H1 (cell line): ENCODE measurements around the gene KCNS3. TPM values are rescaled to one million over a fixed set of nuclear protein-coding genes. Genes with fewer than 3 reads are reported as not detected.

Experiments
- CTCF ChIA-PET: fragments of 300-600 bp; sonication (Branson Sonifier 250); formaldehyde crosslinking; loops from one replicate; lab custom pipeline; 2021; ENCODE audit not compliant: partially characterized antibody; lab: Charles Lee
- POLR2A ChIA-PET: fragments of 300-600 bp; sonication (Branson Sonifier 250); formaldehyde crosslinking; loops from one replicate; lab custom pipeline; 2021; ENCODE audit warnings: inconsistent platforms; ENCODE audit not compliant: partially characterized antibody; lab: Charles Lee
- DNase-seq, 2 experiments: peaks; one replicate each; pipeline versions ENCODE4 v3.0.0 to v3.0.0-alpha.2; 2010 to 2022; ENCODE audit warnings: low spot score in 2 of 2, low read depth in 1 of 2, mixed read lengths in 1 of 2
- FAIRE-seq: peaks from 2 replicates; lab custom pipeline; 2011; peaks lifted over from hg19 to GRCh38; lab: Jason Lieb, UNC
- H2AFZ ChIP-seq: 2 replicates; pipeline ENCODE4 v1.8.1; 2012; ENCODE audit warnings: low read length, inconsistent platforms
- H2AK5ac ChIP-seq: 2 replicates; pipeline ENCODE4 v1.6.1; 2013; ENCODE audit warnings: low read depth, low read length
- H2BK120ac ChIP-seq: replicated peaks from 2 replicates; pipeline ENCODE3; 2013; ENCODE audit warnings: low read depth, low read length, inconsistent platforms
- H2BK12ac ChIP-seq: 2 replicates; pipeline ENCODE4 v1.6.1; 2013; ENCODE audit warnings: low read depth, low read length
- H2BK15ac ChIP-seq: 2 replicates; pipeline ENCODE4 v1.6.1; 2013; ENCODE audit warnings: low read length
- H2BK20ac ChIP-seq: 2 replicates; pipeline ENCODE4 v1.6.1; 2013; ENCODE audit warnings: low read length
- H2BK5ac ChIP-seq: 2 replicates; pipeline ENCODE4 v1.6.1; 2013; ENCODE audit warnings: low read depth, low read length
- H3K14ac ChIP-seq: 2 replicates; pipeline ENCODE4 v1.6.1; 2013; ENCODE audit warnings: inconsistent platforms; ENCODE audit not compliant: insufficient read length
- H3K18ac ChIP-seq: 2 replicates; pipeline ENCODE4 v1.6.1; 2013; ENCODE audit warnings: low read length; ENCODE audit errors: extremely low read depth
- H3K23ac ChIP-seq: 2 replicates; pipeline ENCODE4 v1.6.1; 2013; ENCODE audit warnings: inconsistent platforms; ENCODE audit not compliant: insufficient read length
- H3K23me2 ChIP-seq: 2 replicates; pipeline ENCODE4 v1.6.1; 2013; ENCODE audit warnings: low read depth, low read length
- H3K27ac ChIP-seq: 2 replicates; pipeline ENCODE4 v1.6.1; 2011; ENCODE audit warnings: low read depth, low read length, inconsistent platforms
- H3K27me3 ChIP-seq, 4 experiments: replicated peaks in 1 of 4; 1 replicate in 1 of 4; 2 replicates in 3 of 4; pipeline versions ENCODE4 v1.6.1 to v1.8.1; 2011 to 2013; ENCODE audit warnings: low read length in 3 of 4, mild to moderate bottlenecking in 3 of 4, inconsistent platforms in 2 of 4, mixed read lengths in 2 of 4, moderate library complexity in 1 of 4; ENCODE audit not compliant: control insufficient read depth in 3 of 4, insufficient read depth in 3 of 4; ENCODE audit errors: extremely low read depth in 1 of 4
- H3K36me3 ChIP-seq, 4 experiments: 2 replicates each; pipeline versions ENCODE4 v1.6.1 to v1.8.1; 2011 to 2013; ENCODE audit warnings: mild to moderate bottlenecking in 4 of 4, low read length in 3 of 4, moderate library complexity in 2 of 4, control low read depth in 1 of 4, inconsistent platforms in 1 of 4; ENCODE audit not compliant: insufficient read depth in 4 of 4, control insufficient read depth in 2 of 4
- H3K4ac ChIP-seq: replicated peaks from 2 replicates; pipeline ENCODE3; 2013; ENCODE audit warnings: low read length, low read depth, mixed read lengths, inconsistent platforms; ENCODE audit not compliant: insufficient read length
- H3K4me1 ChIP-seq, 4 experiments: replicated peaks in 1 of 4; 1 replicate in 1 of 4; 2 replicates in 3 of 4; pipeline versions ENCODE4 v1.6.1 to v1.8.1; 2011 to 2013; ENCODE audit warnings: low read length in 3 of 4, inconsistent platforms in 2 of 4, mixed read lengths in 1 of 4; ENCODE audit not compliant: insufficient read depth in 4 of 4, control insufficient read depth in 3 of 4
- H3K4me2 ChIP-seq, 2 experiments: 2 replicates each; pipeline versions ENCODE4 v1.6.1 to v1.8.1; 2011 to 2013; ENCODE audit warnings: low read depth in 2 of 2, low read length in 2 of 2, control low read depth in 1 of 2, inconsistent platforms in 1 of 2, mild to moderate bottlenecking in 1 of 2; ENCODE audit not compliant: insufficient read depth in 1 of 2
- H3K4me3 ChIP-seq, 4 experiments: fragments of 200-600, 300-600 bp in 1 of 4; sonication (generic), shearing (Covaris generic), sonication (Bioruptor Twin) in 1 of 4; 2 replicates each; pipeline versions ENCODE4 v1.5.1 to v1.8.1; 2011 to 2016; ENCODE audit warnings: low read length in 4 of 4, low read depth in 3 of 4, control low read depth in 2 of 4, inconsistent platforms in 2 of 4, mild to moderate bottlenecking in 2 of 4, mixed read lengths in 1 of 4, moderate library complexity in 1 of 4; ENCODE audit not compliant: insufficient read depth in 2 of 4; ENCODE audit errors: extremely low read depth in 1 of 4
- H3K56ac ChIP-seq: replicated peaks from 2 replicates; pipeline ENCODE3; 2013; ENCODE audit warnings: low read depth, mild to moderate bottlenecking, mixed read lengths, low read length, inconsistent platforms; ENCODE audit not compliant: insufficient read length
- H3K79me1 ChIP-seq: 2 replicates; pipeline ENCODE4 v1.6.1; 2013; ENCODE audit warnings: low read depth, low read length, control low read depth
- H3K79me2 ChIP-seq, 2 experiments: 2 replicates each; pipeline versions ENCODE4 v1.6.1 to v1.8.1; 2012 to 2013; ENCODE audit warnings: low read length in 2 of 2, mild to moderate bottlenecking in 2 of 2, inconsistent platforms in 1 of 2; ENCODE audit not compliant: insufficient read depth in 2 of 2, control insufficient read depth in 1 of 2
- H3K9ac ChIP-seq, 4 experiments: replicated peaks in 1 of 4; 1 replicate in 1 of 4; 2 replicates in 3 of 4; pipeline versions ENCODE4 v1.6.1 to v1.8.1; 2011 to 2013; ENCODE audit warnings: low read depth in 3 of 4, low read length in 3 of 4, control low read depth in 2 of 4, mild to moderate bottlenecking in 2 of 4, moderate library complexity in 2 of 4, inconsistent platforms in 1 of 4; ENCODE audit errors: extremely low read depth in 1 of 4
- H3K9me3 ChIP-seq, 2 experiments: 2 replicates each; pipeline versions ENCODE4 v1.6.1 to v1.8.1; 2012 to 2013; ENCODE audit warnings: mild to moderate bottlenecking in 2 of 2, moderate library complexity in 2 of 2, control low read depth in 1 of 2, inconsistent platforms in 1 of 2, low read depth in 1 of 2, low read length in 1 of 2, mixed read lengths in 1 of 2; ENCODE audit not compliant: insufficient read depth in 2 of 2
- H4K20me1 ChIP-seq, 2 experiments: replicated peaks in 1 of 2; 2 replicates each; pipeline versions ENCODE3 to v1.8.1; 2011 to 2013; ENCODE audit warnings: inconsistent platforms in 2 of 2, low read length in 2 of 2, mild to moderate bottlenecking in 1 of 2; ENCODE audit not compliant: insufficient read depth in 2 of 2, control insufficient read depth in 1 of 2
- H4K5ac ChIP-seq: 2 replicates; pipeline ENCODE4 v1.6.1; 2013; ENCODE audit warnings: low read length, low read depth, mixed read lengths, inconsistent platforms; ENCODE audit not compliant: insufficient read length
- H4K8ac ChIP-seq: 2 replicates; pipeline ENCODE4 v1.8.0; 2013; ENCODE audit warnings: mild to moderate bottlenecking, moderate library complexity, low read length, inconsistent platforms; ENCODE audit not compliant: insufficient read depth; ENCODE audit errors: extremely low read depth
- H4K91ac ChIP-seq: replicated peaks from 2 replicates; pipeline ENCODE3; 2013; ENCODE audit warnings: low read length, mixed read lengths, inconsistent platforms; ENCODE audit not compliant: insufficient read length
- SRF ChIP-seq: IDR thresholded peaks from 2 replicates; pipeline ENCODE4 v1.6.1; 2011; ENCODE audit warnings: mild to moderate bottlenecking, low read depth, low read length, moderate library complexity
- ZNF274 ChIP-seq: IDR thresholded peaks from 2 replicates; pipeline ENCODE4 v1.7.0; 2012; ENCODE audit warnings: low read length, borderline replicate concordance; ENCODE audit errors: extremely low read depth
- WGBS, 2 experiments: shearing (Covaris generic) in 1 of 2; methylation state at CpG; one replicate each; pipeline versions ENCODE4 v1.1.6 to v1.1.7; 2013 to 2015; ENCODE audit warnings: low lambda C conversion rate in 2 of 2, mixed read lengths in 2 of 2, inconsistent platforms in 1 of 2, low coverage in 1 of 2, missing lambda C conversion rate in 1 of 2; ENCODE audit not compliant: insufficient replicate concordance in 2 of 2, insufficient coverage in 1 of 2, insufficient read length in 1 of 2; ENCODE audit errors: extremely low coverage in 1 of 2, missing lambda C conversion rate in 1 of 2; 5-methylcytosine and 5-hydroxymethylcytosine counted together
- polyA plus RNA-seq, 7 experiments: library from polyadenylated mRNA; depleted of rRNA in 3 of 7; stranded (reverse) in 5 of 7; unstranded in 2 of 7; fragments of >200 nt in 5 of 7; fragments of 200-250 nt in 2 of 7; gene quantifications; 1 replicate in 5 of 7; 2 replicates in 1 of 7; 4 replicates in 1 of 7; pipeline versions ENCODE4 v1.2.1 to v1.2.3, GENCODE V29; 2011 to 2013; ENCODE audit warnings: missing spikeins in 2 of 7, mixed read lengths in 2 of 7
- total RNA-seq: library from RNA; stranded (reverse); fragmentation: NEBNext Ultra II Directional; extraction: Animal tissue kit (Norgen Biotek cat#: 25700); gene quantifications from 2 replicates; pipeline ENCODE4 v1.2.1, GENCODE V29; 2021

KCNS3 gene
- total and polyA plus RNA-seq, 2 of the 8 experiments (the other 6 are each of a cell fraction or from before 2014, with no cell fraction given), result 22.7 to 23.0 TPM

- CTCF ChIA-PET, result interaction anchor here (2.4 kb wide), 1 partner anchor 15 kb away, joined by 8 read pairs; no protein-coding TSS in a partner anchor
These were observed 54.8 kb downstream of the KCNS3 start for GRCh38 chr2:17933256-17933655.

More at GRCh38 chr2:17933256-17933655, 54.8 kb downstream of the KCNS3 start:
- no peak overlapping the region for H3K14ac ChIP-seq
- WGBS, 2 experiments, result 90% methylated on average over 3 of the region's 3 CpGs; no CpG with 5 or more reads in 1 of the 2 experiments
- no peak overlapping the region for H3K27ac ChIP-seq
- no peak overlapping the region for H3K56ac ChIP-seq
- H3K4me2 ChIP-seq, result no peak overlapping the region
- H3K36me3 ChIP-seq, result peaks cover 0 to 16% (median 10%) of the 10 kb centered on the region in 4 experiments; a peak in 5 of 8 replicates
- H2BK120ac ChIP-seq, result no peak overlapping the region
- H2BK5ac ChIP-seq, result no peak overlapping the region
- H4K8ac ChIP-seq, result no peak overlapping the region
- H3K4me3 ChIP-seq, result no peak overlapping the region
- POLR2A ChIA-PET, result no interaction called here
- H2BK12ac ChIP-seq, result no peak overlapping the region
- no peak for TF ChIP-seq ZNF274
- no peak for TF ChIP-seq SRF
- H3K18ac ChIP-seq, result no peak overlapping the region
- H3K79me1 ChIP-seq, result no peaks in the 10 kb centered on the region
- peaks cover 0 to 4% of the 10 kb centered on the region in 2 experiments; a peak in 1 of 4 replicates for H3K9me3 ChIP-seq
- no peak overlapping the region for H2AK5ac ChIP-seq
- H3K4me1 ChIP-seq, result peaks cover 0 to 9% (median 4%) of the 10 kb centered on the region in 4 experiments; a peak in 2 of 7 replicates
- H4K5ac ChIP-seq, result no peak overlapping the region
- no peak overlapping the region for H3K23ac ChIP-seq
- H2BK15ac ChIP-seq, result no peak overlapping the region
- H3K9ac ChIP-seq, result no peak overlapping the region
- no peaks in the 10 kb centered on the region for H4K20me1 ChIP-seq
- no peaks in the 10 kb centered on the region for H3K79me2 ChIP-seq
- DNase-seq (no peak), FAIRE-seq (no peak)
- H3K27me3 ChIP-seq, result no peaks in the 10 kb centered on the region
- H2BK20ac ChIP-seq, result no peak overlapping the region
- no peak overlapping the region for H3K4ac ChIP-seq
- no peak overlapping the region for H4K91ac ChIP-seq
- no peaks in the 10 kb centered on the region for H3K23me2 ChIP-seq
- H2AFZ ChIP-seq, result no peak overlapping the region
